DND-41 (cell line): ENCODE data around the gene ACTR6.
"Not testable (repeated sequence)": the region's sequence is repeated elsewhere in the genome, so short reads cannot be mapped to it uniquely, and the experiment has no call there.

Experiments used
- ATAC-seq: fragments of 200-7000 bp; cut with Tn5 transposase; 3 replicates; pipeline ENCODE4 v1.9.1; 2021; ENCODE audit warnings: low read depth; ENCODE audit not compliant: insufficient read depth
- DNase-seq: peaks from one replicate; pipeline ENCODE4 v3.0.0-alpha.2; 2020
- H2AFZ ChIP-seq: 2 replicates; pipeline ENCODE4 v1.6.0; 2012; ENCODE audit warnings: low read depth, low read length
- H3K27ac ChIP-seq: 2 replicates; pipeline ENCODE4 v1.5.1; 2012; ENCODE audit warnings: low read length, inconsistent platforms
- H3K27me3 ChIP-seq: fragments of 200-600 bp; sonication (generic); 2 replicates; pipeline ENCODE4 v1.6.0; 2012; ENCODE audit warnings: low read length, mild to moderate bottlenecking, inconsistent platforms; ENCODE audit not compliant: insufficient read depth, poor library complexity
- H3K36me3 ChIP-seq: 2 replicates; pipeline ENCODE4 v1.5.1; 2012; ENCODE audit warnings: low read length, inconsistent platforms; ENCODE audit not compliant: insufficient read depth
- H3K4me1 ChIP-seq: 2 replicates; pipeline ENCODE4 v1.5.1; 2012; ENCODE audit warnings: mild to moderate bottlenecking, low read length; ENCODE audit not compliant: insufficient read depth
- H3K4me2 ChIP-seq: 2 replicates; pipeline ENCODE4 v1.6.0; 2012; ENCODE audit warnings: mild to moderate bottlenecking, moderate library complexity, low read length, inconsistent platforms; ENCODE audit not compliant: insufficient read depth
- H3K4me3 ChIP-seq, 2 experiments: fragments of 200-600 bp in 1 of 2; shearing (Covaris generic) in 1 of 2; 2 replicates each; pipeline ENCODE4 v1.5.1; 2012 to 2016; ENCODE audit warnings: inconsistent platforms in 2 of 2, low read length in 2 of 2, mild to moderate bottlenecking in 2 of 2, low read depth in 1 of 2, moderate library complexity in 1 of 2
- H3K79me2 ChIP-seq: 2 replicates; pipeline ENCODE4 v1.6.0; 2012; ENCODE audit warnings: low read length, inconsistent platforms; ENCODE audit not compliant: insufficient read depth
- H3K9ac ChIP-seq: 2 replicates; pipeline ENCODE4 v1.6.0; 2012; ENCODE audit warnings: low read depth, mild to moderate bottlenecking, inconsistent platforms, low read length, moderate library complexity
- H3K9me3 ChIP-seq: 2 replicates; pipeline ENCODE4 v1.5.1; 2012; ENCODE audit warnings: low read length, moderate library complexity, mild to moderate bottlenecking, inconsistent platforms; ENCODE audit not compliant: insufficient read depth, severe bottlenecking
- H4K20me1 ChIP-seq: 2 replicates; pipeline ENCODE4 v1.6.0; 2012; ENCODE audit warnings: low read length; ENCODE audit not compliant: insufficient read depth
- EZH2 ChIP-seq: IDR thresholded peaks from 3 replicates; pipeline ENCODE4 v1.6.1; 2012; ENCODE audit warnings: borderline replicate concordance, low read depth, mild to moderate bottlenecking, moderate library complexity, low read length, inconsistent platforms; ENCODE audit not compliant: severe bottlenecking
- TF ChIP-seq, protein P1 (sequence below): IDR thresholded peaks from 2 replicates; pipeline ENCODE4 v1.5.1; 2012; ENCODE audit warnings: borderline replicate concordance, low read length, moderate library complexity, mild to moderate bottlenecking; ENCODE audit not compliant: poor library complexity, severe bottlenecking; ENCODE audit errors: extremely low read depth

Gene ACTR6

GRCh38 chr12:100187068-100187467 is 13.5 kb upstream of the ACTR6 start:
- no peak overlapping the region for H3K9ac ChIP-seq
- DNase-seq (no peak), ATAC-seq (no peak)
- H3K9me3 ChIP-seq = no peaks in the 10 kb centered on the region
- no peak overlapping the region for H3K4me2 ChIP-seq
- TF ChIP-seq EZH2 = no peak
- TF ChIP-seq, protein P1, sequence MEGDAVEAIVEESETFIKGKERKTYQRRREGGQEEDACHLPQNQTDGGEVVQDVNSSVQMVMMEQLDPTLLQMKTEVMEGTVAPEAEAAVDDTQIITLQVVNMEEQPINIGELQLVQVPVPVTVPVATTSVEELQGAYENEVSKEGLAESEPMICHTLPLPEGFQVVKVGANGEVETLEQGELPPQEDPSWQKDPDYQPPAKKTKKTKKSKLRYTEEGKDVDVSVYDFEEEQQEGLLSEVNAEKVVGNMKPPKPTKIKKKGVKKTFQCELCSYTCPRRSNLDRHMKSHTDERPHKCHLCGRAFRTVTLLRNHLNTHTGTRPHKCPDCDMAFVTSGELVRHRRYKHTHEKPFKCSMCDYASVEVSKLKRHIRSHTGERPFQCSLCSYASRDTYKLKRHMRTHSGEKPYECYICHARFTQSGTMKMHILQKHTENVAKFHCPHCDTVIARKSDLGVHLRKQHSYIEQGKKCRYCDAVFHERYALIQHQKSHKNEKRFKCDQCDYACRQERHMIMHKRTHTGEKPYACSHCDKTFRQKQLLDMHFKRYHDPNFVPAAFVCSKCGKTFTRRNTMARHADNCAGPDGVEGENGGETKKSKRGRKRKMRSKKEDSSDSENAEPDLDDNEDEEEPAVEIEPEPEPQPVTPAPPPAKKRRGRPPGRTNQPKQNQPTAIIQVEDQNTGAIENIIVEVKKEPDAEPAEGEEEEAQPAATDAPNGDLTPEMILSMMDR = no peak
- no peaks in the 10 kb centered on the region for H3K4me1 ChIP-seq
- peaks cover 31% of the 10 kb centered on the region for H3K36me3 ChIP-seq
- H3K79me2 ChIP-seq = peaks cover 2% of the 10 kb centered on the region; the same call in 1 of the 2 replicates
- H2AFZ ChIP-seq = no peak overlapping the region
- H4K20me1 ChIP-seq = peaks cover 5% of the 10 kb centered on the region; the same call in 1 of the 2 replicates
- no peak overlapping the region for H3K4me3 ChIP-seq
- H3K27me3 ChIP-seq = no peaks in the 10 kb centered on the region
- H3K27ac ChIP-seq = no peak overlapping the region

DNA sequence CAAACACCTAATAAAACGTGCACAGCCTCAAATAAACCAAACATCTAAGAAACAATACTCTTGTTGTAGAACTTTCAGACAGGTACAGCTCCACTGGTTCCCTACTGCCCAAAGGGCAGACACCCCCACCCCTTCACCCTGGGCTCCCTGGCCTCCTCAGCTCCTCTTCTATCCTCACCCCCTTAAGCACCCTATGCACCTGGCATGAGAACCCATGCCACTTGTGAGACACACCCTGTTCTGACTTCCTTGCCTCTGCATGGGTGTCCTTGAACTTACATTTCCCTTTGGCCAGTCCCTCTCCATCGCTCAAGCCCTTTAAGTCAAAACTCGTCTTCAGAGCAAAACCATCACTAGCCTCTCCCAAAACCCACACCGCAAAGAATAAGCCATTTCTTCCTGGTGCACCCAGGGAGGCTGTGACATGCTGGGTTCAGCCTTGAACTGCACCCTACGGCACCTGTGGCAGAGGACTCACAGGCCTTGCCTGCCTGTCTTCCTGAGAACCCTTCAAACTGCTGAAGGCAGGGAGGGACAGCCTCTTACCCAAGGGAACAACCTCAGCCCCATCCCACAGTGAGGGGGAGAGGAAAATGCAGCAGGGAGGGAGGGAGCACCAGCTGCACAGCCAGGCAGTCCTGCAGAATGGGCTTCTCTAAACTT is 12.6 kb upstream of the ACTR6 start:
- no peak overlapping the region for H3K9ac ChIP-seq
- no peak overlapping the region for H3K4me3 ChIP-seq
- no peaks in the 10 kb centered on the region for H3K27me3 ChIP-seq
- H3K36me3 ChIP-seq = peaks cover 40% of the 10 kb centered on the region
- H3K79me2 ChIP-seq = peaks cover 2% of the 10 kb centered on the region; the same call in 1 of the 2 replicates
- ATAC-seq (no peak), DNase-seq (no peak)
- no peak for TF ChIP-seq EZH2
- TF ChIP-seq, protein P1 = no peak
- H3K4me2 ChIP-seq = no peak overlapping the region
- no peaks in the 10 kb centered on the region for H3K4me1 ChIP-seq
- no peak overlapping the region for H2AFZ ChIP-seq
- peaks cover 5% of the 10 kb centered on the region; the same call in 1 of the 2 replicates for H4K20me1 ChIP-seq
- no peak overlapping the region for H3K27ac ChIP-seq
- H3K9me3 ChIP-seq = no peaks in the 10 kb centered on the region

DNA sequence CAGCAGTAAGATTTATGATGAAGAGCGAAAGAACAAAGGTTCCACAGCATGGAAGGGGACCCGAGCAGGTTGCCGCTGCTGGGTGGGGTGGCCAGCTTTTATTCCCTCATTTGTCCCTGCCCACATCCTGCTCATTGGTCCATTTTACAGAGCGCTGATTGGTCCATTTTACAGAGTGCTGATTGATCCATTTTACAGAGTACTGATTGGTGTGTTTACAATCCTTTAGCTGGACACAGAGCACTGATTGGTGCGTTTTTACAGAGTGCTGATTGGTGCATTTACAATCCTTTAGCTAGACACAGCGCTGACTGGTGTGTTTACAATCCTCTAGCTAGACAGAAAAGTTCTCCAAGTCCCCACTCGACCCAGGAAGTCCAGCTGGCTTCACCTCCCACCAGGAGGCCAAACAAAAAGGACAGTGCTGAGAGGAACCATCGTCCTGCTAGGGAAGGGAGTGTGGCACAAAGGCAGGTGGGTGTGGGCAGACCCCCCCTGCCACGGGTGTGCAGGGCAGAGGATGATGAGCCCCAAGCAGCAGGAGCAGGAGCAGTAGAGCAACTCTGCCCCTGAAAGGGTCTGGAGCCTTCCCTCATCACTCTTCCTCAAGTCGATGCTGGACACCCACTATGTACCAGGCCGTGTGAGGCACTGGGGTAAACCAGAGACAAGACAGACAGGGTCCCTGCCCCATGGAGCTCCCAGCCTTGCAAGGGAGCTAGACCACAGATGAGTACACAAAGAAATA is 11.6 kb upstream of the ACTR6 start:
- H2AFZ ChIP-seq, H3K4me2 ChIP-seq, H3K9ac ChIP-seq, H3K4me3 ChIP-seq, H3K27ac ChIP-seq, H4K20me1 ChIP-seq, DNase-seq, H3K4me1 ChIP-seq, H3K79me2 ChIP-seq, ATAC-seq, H3K9me3 ChIP-seq, H3K27me3 ChIP-seq: not testable (repeated sequence)
- H3K36me3 ChIP-seq = peaks cover 46% of the 10 kb centered on the region
